Measurements from ENCODE around the gene SARDH. TPM values are rescaled to one million over a fixed set of nuclear protein-coding genes. Genes with fewer than 3 reads are reported as not detected.

The SARDH gene
- total RNA-seq, 2 experiments from 2014 or later = 17.7 to 18.5 TPM

DNA sequence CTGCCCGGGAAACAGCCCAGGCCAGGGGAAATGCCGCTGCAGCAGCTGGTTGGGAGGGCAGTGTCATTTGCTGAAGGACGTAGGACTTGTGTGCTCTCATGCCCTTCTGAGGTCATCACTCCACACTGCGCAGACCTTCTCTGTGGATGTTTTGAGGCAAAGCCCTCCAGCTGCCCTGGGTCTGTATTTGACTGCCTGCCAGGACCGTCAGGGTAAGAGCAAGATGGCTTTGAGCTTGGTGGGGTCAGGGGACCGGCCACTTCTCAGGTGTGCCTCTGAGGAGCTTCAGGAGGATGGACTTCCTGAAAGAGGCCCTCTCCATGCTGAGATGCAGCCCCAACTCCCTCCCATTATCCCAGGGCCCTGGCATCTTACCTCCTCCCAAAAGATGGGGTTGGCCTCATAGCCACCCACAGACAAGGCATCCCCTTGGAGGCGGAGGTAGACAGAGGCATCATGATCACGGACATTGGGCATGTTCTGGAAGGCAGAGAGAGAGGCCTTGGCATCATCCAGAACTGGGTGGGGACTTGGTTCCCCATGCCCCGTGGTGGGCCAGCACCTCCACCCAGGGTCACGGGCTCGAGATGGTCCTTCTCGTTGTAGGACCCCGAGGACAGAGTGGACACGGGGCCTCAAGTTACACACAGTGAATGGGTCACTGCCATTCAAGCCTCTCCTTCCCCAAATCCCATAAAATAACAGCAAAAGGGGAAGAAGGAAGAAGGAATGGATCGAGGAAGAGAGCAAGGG, 19.4 kb downstream of the SARDH start:
- intact Hi-C loops (cut with DNase I, micrococcal nuclease) = loop anchor here in 1 of 2 experiments (5.0 kb wide), 1 partner anchor 116 kb away; no protein-coding TSS in a partner anchor
- Mint-ChIP-seq H3K9me3 (no peaks in the 10 kb centered on the region), H3K27ac (no peak overlapping the region), H3K4me1 (ENCODE audit: low read depth) (peaks cover 7% of the 10 kb centered on the region), H3K4me3 (no peak overlapping the region), H3K27me3 (no peaks in the 10 kb centered on the region), H3K36me3 (ENCODE audit: low read depth) (no peaks in the 10 kb centered on the region)
- Histone ChIP-seq H3K9me3 (ENCODE audit: control insufficient read depth in 1 of 2, insufficient read depth in 1 of 2, low read length in 2 of 2) (no peaks in the 10 kb centered on the region), H3K4me1 (ENCODE audit: insufficient read depth, low read length) (peaks cover 5% of the 10 kb centered on the region), H3K4me3 (ENCODE audit: low read length) (no peak overlapping the region), H3K27ac (ENCODE audit: low read depth in 1 of 2, low read length in 2 of 2) (no peak overlapping the region), H3K36me3 (ENCODE audit: insufficient read depth, low read length) (no peaks in the 10 kb centered on the region), H3K27me3 (ENCODE audit: control insufficient read depth in 1 of 2, insufficient read depth in 2 of 2, low read length in 2 of 2) (no peaks in the 10 kb centered on the region)
- TF ChIP-seq, protein P1, sequence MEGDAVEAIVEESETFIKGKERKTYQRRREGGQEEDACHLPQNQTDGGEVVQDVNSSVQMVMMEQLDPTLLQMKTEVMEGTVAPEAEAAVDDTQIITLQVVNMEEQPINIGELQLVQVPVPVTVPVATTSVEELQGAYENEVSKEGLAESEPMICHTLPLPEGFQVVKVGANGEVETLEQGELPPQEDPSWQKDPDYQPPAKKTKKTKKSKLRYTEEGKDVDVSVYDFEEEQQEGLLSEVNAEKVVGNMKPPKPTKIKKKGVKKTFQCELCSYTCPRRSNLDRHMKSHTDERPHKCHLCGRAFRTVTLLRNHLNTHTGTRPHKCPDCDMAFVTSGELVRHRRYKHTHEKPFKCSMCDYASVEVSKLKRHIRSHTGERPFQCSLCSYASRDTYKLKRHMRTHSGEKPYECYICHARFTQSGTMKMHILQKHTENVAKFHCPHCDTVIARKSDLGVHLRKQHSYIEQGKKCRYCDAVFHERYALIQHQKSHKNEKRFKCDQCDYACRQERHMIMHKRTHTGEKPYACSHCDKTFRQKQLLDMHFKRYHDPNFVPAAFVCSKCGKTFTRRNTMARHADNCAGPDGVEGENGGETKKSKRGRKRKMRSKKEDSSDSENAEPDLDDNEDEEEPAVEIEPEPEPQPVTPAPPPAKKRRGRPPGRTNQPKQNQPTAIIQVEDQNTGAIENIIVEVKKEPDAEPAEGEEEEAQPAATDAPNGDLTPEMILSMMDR (IDR thresholded peaks at IDR 0.05) = no peak
- ChIA-PET CTCF (no interaction called here), POLR2A (no interaction called here)
- no peak for ATAC-seq (ENCODE audit: poor library complexity)
- DNase-seq = peak in 1 of 14 experiments; percentile 4

DNA sequence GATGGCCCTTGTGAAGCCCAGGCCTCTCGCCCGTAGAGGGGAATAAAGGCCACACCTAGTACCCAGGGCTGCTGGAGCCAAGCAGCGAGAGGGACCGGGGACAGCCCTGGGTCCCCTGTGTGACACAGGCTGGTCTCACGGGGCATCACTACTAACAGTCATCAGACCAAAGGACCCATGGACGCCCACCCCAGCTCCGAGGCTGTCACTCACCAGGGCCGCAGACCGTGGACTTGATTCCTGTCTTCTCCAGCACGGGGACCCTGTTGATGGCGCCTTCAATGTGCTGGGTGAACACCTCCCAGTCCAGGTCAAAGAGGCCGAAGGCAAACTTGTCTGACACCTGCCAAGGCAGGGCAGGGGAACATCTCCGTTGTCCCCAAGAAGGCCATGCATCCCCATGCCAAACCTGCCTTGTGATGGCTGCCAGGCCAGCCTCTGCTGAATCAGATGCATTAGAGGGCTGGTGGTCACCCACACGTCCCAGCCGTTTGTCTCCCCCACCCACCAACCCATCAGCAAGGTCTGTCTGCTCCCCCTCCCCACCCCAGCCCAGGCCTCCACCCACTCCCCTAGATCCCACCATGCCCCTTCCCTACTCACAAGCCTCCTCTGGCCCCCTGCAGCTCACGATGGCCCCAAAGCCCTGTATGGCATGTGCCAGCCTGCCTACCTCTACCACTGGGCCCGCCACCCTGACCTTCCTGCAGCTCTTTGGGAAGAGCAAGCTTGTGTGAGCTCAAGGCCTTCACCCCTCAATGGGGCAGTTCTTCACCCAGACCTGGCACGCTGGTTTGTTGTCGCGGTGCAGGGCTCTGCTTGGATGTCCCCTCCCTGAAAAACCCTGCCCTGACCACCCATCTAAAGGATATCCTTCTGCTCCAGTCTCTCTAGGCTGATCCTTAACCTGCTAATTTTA, 20.8 kb downstream of the SARDH start:
- ChIA-PET POLR2A (interaction anchor here (1.2 kb wide), 1 partner anchor 61 kb away, joined by 5 read pairs; no protein-coding TSS in a partner anchor), CTCF (no interaction called here)
- Mint-ChIP-seq H3K36me3 (ENCODE audit: low read depth) (no peaks in the 10 kb centered on the region), H3K27ac (no peak overlapping the region), H3K4me1 (ENCODE audit: low read depth) (peaks cover 7% of the 10 kb centered on the region), H3K4me3 (no peak overlapping the region), H3K9me3 (no peaks in the 10 kb centered on the region), H3K27me3 (no peaks in the 10 kb centered on the region)
- intact Hi-C loops (cut with DNase I, micrococcal nuclease) = loop anchor here (2.0 to 5.0 kb wide), 2 partner anchors 115 to 127 kb away; no protein-coding TSS in a partner anchor
- H3K27ac ChIP-seq (ENCODE audit: low read depth in 1 of 2, low read length in 2 of 2) = no peak overlapping the region
- no peak overlapping the region for H3K4me3 ChIP-seq (ENCODE audit: low read length)
- peaks cover 5% of the 10 kb centered on the region for H3K4me1 ChIP-seq (ENCODE audit: insufficient read depth, low read length)
- H3K9me3 ChIP-seq (ENCODE audit: control insufficient read depth in 1 of 2, insufficient read depth in 1 of 2, low read length in 2 of 2) = no peaks in the 10 kb centered on the region
- DNase-seq (peak in 1 of 14 experiments; percentile 15), ATAC-seq (ENCODE audit: poor library complexity) (no peak)
- TF ChIP-seq, protein P1 (IDR thresholded peaks at IDR 0.05) = no peak
- H3K27me3 ChIP-seq (ENCODE audit: control insufficient read depth in 1 of 2, insufficient read depth in 2 of 2, low read length in 2 of 2) = no peaks in the 10 kb centered on the region
- no peaks in the 10 kb centered on the region for H3K36me3 ChIP-seq (ENCODE audit: insufficient read depth, low read length)

DNA sequence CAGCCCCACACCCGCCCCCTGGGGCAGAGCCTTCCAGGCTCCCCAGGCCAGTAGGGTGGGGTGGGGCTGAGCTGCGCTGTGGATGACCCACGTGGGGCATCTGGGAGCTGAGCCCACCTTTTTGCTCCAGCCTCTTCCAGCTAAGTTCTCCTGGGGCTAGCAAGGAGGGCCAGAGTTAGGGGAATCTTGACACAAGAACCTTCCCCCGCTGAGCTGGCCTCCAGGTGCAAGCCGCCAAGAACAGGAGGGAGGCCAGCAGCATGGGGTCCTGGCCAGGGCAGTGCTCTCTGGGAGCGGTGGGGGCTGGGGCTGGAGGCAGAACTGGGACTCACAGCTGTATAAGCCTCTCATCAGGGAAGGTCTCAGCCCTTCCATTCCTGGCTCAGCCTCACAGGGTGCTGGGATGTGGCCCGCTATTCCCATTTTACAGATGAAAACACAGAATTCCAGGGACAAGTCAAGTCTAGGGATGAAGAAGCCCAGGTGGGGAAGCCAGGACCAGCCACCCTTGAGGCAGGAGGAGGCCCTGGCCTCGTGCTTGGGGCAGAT, 21.5 kb downstream of the SARDH start:
- no peaks in the 10 kb centered on the region for H3K36me3 Mint-ChIP-seq (ENCODE audit: low read depth)

More for the DNA sequence above, 21.5 kb downstream of the SARDH start:
- Histone ChIP-seq H3K9me3 (ENCODE audit: control insufficient read depth in 1 of 2, insufficient read depth in 1 of 2, low read length in 2 of 2) (no peaks in the 10 kb centered on the region), H3K27ac (ENCODE audit: low read depth in 1 of 2, low read length in 2 of 2) (no peak overlapping the region), H3K27me3 (ENCODE audit: control insufficient read depth in 1 of 2, insufficient read depth in 2 of 2, low read length in 2 of 2) (no peaks in the 10 kb centered on the region), H3K36me3 (ENCODE audit: insufficient read depth, low read length) (no peaks in the 10 kb centered on the region), H3K4me3 (ENCODE audit: low read length) (no peak overlapping the region), H3K4me1 (ENCODE audit: insufficient read depth, low read length) (peaks cover 7% of the 10 kb centered on the region)
- H3K4me3 Mint-ChIP-seq = no peak overlapping the region
- TF ChIP-seq, protein P1 (IDR thresholded peaks at IDR 0.05) = no peak
- intact Hi-C loops (cut with DNase I, micrococcal nuclease) = loop anchor here (2.0 to 5.0 kb wide), 2 partner anchors 114 to 126 kb away; no protein-coding TSS in a partner anchor
- no peak for ATAC-seq (ENCODE audit: poor library complexity)
- DNase-seq = peak in 1 of 14 experiments; percentile 8
- POLR2A ChIA-PET = interaction anchor here (1.2 kb wide), 1 partner anchor 61 kb away, joined by 5 read pairs; no protein-coding TSS in a partner anchor
- H3K27ac Mint-ChIP-seq = no peak overlapping the region
- H3K4me1 Mint-ChIP-seq (ENCODE audit: low read depth) = peaks cover 7% of the 10 kb centered on the region
- H3K27me3 Mint-ChIP-seq = no peaks in the 10 kb centered on the region
- no peaks in the 10 kb centered on the region for H3K9me3 Mint-ChIP-seq
- CTCF ChIA-PET = interaction anchor here (1.5 kb wide), 1 partner anchor 61 kb away, joined by 5 read pairs; no protein-coding TSS in a partner anchor

Data from CD4-positive, alpha-beta T cell (primary cell).